SW 1271 (cell line): ENCODE measurements around the gene LGI2.
"Not testable (repeated sequence)": the region's sequence is repeated elsewhere in the genome, so short reads cannot be mapped to it uniquely, and the experiment has no call there.

ENCODE experiments used
- DNase-seq, 2 experiments: peaks; one replicate each; lab custom pipeline; 2025; lab: John Stamatoyannopoulos, UW

The LGI2 gene

DNA sequence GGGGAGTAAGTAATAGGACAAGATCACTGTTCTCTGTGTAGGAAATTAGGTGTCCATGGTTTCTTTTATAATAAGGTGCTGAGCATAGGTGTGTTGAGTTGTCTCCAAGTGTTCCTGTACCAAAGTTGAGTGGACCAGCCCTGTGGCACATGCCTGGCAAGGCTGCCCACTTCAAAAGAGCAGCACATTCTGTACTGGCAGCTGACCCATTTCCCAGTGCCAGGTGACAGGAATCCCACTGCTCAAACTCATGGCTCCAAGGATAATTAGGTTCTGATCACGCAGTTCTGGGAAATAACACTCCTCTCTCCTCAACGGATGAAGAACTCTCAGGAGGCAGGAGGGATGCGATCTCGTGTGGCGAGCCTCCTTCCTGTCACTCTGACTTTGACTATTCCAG lies 12.8 kb upstream of the LGI2 start:
- DNase-seq = no peak

DNA sequence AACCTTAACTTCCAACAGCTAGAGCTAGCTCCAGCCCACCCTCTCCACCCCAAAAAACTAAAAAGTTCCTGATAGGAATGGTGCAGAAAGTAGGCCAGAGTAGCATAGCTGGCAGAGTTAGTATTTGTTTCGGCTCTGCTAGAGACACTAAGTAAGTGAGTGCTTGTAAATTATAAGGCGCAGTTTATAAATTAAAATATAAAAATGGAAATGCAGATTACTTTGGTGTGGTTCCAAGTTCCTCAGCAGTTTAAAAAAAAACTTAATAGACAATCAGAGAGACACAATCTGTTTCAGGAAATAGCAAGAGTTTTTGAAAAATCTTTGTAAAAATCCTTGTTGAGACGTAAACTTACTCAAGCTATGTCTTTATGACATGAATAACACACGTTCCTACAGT lies 2.8 kb upstream of the LGI2 start:
- DNase-seq = no peak

DNA sequence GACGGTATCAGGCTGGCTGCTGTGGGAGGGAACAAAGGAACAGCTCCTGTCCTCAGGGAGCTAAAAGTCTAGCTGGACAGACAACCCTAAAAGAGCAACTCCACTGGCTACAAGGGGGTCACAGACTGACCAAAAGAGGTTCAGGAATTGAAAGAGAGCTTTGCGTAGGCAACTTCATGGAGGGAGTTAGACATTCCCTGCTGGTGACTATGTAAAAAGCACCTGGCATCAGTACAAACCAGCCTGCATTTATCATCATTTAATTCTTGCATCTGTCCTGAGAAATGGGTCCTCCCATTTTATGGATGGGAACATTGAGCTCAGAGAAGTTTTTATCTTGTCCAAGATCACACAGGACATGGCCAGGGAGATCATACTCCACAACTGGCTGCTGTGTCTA lies 1.4 kb upstream of the LGI2 start:
- DNase-seq = no peak

DNA sequence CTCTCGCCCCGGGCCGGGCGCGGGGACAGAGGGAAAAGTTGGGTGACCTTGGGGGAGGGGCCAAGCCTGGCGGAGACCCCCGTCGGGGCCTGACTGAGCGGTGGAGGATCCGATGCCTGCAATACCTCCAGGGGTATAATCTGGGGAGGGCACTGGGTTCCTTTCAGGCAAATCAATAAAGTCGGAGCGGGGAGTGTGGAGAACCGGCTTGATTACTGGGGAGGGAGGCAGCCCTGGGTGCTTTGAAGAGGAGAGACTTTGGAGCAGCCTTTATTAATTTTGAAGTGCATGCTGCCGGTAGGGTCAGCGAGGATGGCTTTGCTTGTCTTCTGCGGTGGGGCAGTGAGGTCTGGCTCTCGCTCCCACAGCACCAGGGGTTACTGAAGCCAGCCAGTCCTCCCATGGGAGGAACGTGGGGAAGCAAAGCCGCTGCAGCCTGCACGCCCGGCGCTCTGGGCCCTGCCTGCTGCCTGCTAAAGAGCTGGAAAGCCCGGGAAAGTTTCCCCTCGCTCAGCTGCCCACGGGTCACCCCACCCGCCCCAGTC lies 403 bp upstream of the LGI2 start:
- no peak for DNase-seq

DNA sequence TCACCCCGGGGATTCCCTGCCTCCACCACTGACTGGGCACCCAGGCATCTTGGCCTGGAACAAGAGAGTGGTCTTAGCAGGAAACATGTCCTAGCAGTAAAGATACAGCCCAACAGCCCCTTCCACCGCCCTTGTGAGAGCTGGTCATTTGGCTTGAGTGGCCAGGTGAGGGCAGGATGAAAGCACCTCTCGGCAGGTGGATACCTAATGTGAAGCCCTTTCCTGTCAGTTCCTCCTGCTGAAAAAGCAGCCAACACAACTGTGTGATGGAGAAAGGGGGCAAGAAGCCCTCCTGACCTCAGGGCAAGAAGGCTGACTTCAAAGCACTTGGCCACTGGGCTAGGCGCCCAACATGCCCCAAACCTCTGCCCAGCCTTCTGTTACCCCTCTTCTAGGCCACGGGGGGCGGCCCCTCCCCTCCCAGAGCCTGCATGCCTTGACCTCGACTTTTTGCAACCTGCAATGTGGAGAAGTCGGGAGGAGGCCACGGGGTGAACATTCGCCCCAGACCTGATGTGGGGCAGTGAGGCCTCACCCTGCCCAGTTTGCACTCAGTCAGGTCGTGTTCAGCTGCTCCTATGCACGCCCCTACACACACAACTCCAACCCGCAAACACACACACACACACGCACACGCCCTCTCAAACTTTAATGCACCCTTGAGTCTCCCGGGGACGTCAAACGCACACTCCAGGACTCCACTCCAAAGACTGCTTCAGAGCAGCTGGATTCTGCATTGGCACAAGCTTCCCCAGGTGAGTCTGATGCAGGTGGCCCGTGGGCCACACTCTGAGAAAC lies 1.1 kb downstream of the LGI2 start:
- no peak for DNase-seq

DNA sequence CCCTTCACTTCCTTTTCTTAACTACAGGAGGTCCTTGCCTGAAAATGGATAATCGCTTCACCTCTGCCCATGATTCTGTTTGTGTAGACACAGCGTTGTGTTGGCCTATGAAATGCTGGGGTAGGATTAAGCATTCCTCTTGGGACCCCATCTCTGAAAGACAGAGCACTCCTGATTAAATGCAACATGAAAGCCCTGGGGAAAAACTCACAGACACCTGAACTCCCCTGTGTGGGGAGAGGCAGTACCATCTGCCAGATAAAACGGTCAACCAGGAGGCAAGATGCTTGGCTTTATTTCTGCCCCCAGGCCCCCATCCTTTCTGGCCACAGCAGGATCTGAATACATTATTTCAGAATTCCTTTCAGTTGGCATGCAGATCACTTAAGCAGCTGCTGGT lies 1.9 kb downstream of the LGI2 start:
- DNase-seq = no peak

DNA sequence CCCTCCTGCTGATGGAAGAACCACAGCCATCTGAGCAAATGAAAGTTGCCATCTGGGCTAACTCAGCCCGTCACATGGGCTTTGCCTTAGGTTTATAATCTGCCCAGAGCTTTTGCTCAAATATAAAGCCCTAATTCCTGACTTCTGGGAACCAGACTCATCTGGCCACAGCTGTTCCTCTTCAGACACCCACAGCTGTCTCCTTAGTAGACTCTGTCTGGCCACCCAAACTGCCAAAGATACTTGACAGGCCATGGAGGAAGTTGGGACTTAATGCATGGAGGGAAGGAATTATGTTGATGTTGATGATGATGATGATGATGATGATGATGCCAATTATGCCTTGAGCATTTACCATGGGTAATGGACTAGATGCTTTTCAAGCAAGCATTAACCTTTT lies 8.0 kb downstream of the LGI2 start:
- no peak for DNase-seq

DNA sequence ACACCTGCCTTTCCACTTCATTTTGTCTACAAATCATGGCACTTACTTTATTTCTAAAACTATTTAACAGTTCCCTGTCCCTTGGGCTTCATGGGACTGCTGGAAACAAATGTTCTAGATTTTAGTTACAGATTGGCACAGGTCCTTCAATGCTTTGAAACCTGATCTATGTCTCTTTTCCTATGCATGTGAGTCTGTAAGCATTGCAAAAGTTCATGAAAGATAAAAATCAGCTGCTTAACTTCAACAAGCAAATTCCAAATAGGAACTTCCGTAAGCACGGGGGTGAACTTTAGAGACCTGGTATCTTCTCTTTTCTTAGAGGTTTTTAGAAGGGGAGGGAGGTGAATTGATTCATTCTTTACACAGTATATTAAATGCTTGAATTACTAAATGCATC lies 9.5 kb downstream of the LGI2 start:
- DNase-seq = no peak

DNA sequence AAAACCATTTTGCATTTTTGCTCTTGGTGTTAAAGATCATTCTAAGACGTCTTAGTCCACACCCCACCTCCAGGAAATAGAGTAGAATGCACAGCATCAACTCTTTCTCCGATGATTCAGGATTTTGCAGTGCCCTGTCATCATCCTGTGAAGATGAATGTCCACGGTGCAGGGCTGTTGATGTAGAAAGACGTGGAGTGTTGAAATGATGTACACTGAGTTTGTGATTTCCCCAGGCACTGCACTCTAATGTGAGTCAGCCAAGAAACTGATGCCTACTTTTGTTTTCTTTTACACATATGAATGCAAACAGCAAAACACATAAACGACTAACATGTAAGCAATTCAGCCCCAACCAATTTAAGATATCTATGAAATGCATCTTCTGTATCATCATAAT lies 10.5 kb downstream of the LGI2 start:
- DNase-seq = no peak

DNA sequence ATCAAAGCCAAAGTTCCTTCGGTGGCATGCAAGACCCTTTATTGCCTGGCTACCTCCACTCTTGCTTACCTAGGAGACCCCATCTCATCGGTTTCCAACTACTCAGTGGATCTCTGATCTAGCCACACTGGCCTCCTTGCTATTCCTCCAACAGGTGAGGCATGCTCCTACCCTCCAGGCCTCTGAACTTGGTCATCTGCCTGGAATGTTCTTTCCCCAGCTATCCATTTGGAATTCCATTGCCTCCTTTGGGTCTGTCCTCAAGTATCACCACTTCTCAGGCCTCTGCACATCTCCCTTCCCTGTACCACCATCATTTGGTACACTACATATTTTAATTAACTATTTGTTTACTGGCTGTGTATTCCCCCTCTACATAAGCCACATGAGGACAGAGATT lies 11.2 kb downstream of the LGI2 start:
- DNase-seq = no peak

DNA sequence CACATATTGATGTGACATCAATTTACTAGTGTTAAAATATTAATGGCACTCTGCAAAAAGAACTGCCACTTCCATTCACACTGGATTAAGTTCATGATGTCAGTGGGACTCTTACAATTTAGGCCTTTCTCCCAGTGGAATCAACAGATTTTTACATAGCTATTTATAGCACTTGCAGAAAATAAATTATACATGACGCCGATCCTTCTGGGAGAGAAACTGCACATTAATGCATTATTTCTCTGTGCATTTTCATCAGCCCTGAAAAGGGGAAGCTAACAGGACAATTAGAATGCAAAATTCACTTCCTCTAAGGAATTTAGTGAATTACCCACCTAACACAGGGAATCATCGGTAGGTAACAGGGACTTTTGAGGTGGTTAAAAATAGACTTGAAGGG lies 15.7 kb downstream of the LGI2 start:
- no peak for DNase-seq

DNA sequence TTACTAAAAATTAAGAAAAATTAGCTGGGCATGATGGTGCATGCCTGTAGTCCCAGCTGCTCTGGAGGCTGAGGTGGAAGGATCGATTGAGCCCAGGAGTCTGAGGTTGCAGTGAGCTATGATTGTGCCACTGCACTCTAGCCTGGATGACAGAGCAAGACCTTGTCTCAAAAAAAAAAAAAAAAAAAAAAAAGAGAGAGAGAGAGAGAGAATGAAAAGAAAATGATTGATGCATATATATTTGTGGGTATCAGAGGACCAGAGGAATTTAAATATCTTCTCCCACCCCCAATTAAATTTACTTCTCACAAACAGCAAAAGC lies 16.1 kb downstream of the LGI2 start:
- DNase-seq = not testable (repeated sequence)

DNA sequence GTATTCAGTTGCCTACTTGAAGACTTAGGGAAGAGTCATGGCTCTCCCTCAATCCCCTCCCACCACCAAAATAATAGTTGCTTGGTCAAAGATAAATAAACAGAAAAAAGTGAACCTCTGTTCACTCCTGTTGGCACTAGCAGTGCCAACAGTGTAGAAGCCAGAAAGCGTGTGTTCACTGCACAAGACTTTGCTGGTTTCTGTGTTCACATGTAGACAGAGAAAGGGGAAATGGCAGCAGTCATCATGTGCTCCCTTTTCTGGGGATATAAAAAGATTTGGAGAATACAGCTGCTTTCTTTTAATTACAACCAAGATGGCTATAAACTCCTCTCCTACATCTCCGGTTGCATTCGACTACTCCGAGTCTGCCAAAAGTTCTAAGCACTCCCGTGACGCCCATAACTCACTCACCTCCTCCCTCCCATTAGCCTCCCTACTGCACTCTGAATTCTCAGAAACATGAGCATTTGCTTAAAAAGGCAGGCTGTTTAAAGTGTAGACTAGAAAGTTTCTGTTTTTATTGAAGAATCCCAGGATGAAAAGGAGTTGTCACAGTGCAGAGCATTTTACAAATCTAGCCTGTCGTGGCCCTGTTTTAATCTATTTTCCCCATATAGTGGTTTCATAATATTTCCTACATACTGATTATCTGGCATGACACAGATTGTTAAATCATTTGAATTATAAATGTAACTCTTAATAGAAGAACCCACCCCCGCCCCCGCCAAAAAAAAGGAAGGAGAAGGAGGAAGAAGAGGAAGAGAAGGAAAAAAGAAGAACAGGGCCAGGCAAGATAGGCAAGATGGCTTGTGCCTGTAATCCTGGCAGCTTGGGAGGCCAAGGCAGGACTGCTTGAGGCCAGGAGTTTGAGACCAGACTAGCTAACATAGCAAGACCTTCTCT lies 16.7 kb downstream of the LGI2 start:
- no peak for DNase-seq

DNA sequence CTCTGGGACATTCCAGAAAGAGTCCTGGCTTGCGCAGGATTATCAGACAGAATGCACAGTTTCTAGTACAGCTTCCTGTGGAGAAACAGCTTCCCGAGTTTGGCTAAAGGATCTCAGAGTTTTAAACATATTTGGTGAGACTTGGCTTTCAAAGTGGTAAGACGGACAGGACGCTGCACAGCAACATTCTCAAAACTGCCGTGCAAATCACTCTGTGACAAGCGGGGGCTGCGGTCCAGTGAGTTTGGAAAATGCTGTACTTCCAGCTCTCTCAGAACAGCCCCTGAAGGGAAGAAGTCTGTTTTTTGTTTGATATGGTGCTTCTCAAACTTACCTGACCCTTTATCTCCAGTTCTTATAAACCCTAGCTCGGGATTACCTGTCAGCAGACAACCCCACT lies 18.1 kb downstream of the LGI2 start:
- DNase-seq = no peak

DNA sequence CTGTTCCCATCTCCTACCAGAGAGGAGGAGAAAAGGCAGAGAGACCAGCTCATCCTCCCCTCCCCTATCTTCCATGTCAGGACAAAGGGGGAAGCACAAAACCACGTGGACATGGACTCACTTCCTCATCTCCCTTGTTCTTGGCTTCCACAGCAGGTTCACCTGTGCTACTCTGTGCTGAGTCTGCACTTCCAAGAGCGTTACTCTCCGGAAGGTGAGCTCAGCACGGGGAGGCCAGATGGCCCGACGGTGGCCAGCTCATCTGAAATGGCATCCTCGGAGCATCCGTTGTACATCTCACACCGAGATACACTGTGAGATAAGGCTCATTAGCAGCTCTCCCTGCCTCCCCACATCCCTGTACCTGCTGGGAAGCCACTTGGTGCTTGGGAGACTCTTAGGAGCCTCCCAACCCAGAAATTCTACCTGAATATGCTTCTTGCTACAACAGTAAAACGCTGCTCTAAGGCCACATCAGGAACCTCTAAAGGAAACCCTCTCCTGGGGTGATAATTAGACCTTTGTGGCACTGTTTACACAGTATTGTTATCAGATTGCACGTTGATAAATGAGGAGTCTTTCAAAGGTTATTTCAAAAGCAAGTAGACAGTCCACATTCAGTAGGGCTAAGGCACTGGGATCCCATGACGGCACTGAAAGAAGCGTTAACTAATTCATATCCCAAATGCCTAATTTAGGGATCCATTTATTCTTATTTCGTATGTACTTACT lies 19.4 kb downstream of the LGI2 start:
- no peak for DNase-seq

DNA sequence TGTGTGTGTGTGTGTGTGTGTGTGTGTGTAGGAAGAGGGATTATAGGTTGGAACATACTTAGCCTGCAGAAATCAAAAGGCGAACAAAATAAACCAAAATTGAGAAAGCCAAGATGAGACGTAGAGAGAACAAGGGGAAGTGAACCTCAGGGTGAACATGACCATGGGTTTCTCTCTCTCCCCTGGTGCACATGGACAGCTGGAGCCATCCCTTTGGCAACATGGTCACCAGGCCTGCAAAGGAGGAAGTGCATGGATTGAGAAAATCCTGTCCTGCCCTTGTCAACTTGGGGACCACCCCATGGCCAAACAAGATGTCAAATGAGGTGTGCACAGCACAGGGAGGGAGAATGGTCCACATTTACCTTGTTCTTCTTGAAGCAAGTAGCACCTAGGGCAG lies 23.1 kb downstream of the LGI2 start:
- DNase-seq = no peak

DNA sequence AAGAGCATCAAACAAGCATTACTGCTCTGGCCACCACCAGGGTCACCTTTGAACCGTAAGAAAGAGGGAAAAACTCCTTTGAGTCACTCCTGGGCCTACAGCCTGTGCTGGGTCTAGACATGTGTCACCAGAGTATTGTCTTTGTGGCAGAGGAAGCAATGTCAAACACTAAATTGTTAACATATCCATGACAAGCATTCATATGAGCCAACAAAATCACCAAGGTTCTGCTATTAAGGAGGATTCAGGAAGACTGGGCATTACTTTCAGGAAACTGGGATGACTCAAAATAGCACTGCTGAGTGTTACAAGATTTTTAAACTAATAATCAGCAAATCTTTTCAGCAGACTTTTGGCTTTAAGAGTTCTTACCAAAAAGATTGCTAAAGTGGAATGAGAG lies 28.1 kb downstream of the LGI2 start:
- DNase-seq = no peak

DNA sequence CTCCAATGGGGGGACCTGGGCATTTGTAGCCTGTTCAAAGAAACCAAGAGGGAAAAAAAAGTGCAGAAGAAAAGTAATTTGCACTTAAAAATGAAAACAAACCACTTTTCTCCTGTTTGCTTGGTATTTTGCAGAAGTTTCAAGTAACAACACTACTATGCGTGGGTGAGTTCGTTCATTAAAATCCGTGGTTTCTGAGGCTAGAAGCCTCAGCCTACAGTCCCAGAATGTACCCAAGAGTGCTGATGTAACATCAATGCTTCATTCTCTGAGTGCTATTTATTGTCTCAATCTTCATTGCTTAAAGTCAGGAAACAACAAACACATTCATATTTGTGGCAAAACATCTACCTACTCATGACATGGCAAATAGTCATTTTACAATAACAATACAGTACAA lies 29.2 kb downstream of the LGI2 start:
- no peak for DNase-seq

DNA sequence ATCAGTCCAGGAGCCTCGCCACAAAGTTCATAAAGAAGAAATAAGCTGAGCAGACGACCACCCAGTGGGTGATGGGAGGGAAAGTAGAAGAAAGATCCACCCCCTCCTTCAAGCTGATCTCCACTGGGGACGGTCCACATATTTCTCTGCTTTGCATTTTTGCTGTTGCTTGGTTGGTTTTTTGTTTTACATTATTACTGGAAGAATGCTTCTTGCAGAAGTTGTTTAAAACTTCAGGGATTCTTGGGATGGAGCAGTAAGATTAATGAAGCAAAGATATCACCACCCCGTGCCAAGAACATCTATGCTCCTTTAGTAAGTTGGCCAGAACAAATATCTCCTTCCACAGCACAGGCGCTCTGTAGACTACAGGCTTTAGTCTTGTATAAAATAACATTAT lies 30.1 kb downstream of the LGI2 start:
- no peak for DNase-seq

DNA sequence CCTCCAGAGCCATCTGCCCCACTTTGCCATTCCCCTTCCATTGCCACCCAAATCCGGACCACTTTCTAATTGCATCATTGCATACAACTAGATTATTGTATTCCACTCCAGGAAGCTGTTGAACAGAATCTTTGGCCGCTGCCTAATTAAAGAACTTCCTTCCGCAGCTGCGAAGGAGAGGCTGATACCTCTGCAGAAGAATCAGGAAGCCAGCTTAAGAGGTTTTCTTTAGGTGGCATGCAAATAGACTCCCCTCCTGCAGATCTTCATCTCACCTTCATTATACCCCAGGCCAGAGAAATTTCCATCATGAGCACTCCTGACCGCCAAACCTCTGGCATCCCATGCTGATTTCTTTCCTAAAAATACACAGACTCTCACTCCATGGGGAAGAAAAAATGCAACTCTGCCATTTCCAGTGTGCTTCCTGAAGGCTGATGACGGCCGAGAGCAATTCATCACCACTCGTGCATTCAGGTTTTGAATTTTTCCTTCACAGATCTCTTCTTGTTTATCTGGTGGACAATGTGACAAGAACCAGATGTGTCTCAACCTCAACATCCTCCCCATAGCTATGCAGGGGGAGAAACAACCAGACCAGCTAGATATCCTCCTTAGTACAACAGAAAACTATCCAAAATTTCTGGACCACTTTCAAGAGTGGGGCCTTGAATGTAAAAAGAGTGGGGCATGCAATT lies 31.2 kb downstream of the LGI2 start:
- no peak for DNase-seq

DNA sequence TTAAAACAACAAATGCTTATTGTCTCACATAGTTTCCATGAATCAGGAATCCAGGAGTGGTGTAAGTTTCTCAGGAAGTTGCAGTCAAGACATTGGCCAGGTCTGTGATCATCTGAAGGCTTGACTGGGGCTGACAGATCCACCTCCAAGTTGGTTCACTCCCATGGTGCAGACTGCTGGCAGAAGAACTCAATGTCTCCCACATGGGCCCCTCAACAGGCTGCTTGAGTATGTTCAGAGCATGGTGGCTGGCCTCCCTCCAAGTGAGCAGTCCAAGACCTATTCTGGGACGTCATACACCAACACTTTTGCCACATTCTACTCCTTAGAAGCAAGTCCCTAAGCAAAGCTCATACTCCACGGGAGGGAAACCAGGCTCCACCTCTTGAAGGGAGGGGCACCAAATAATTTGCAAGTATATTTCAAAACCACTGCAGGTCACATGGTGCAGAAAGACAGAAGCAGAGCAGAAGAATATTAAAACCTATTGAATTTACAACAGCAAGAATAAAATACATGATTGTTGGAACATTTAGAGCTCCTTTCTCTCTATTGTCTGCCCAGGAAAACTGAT lies 35.3 kb downstream of the LGI2 start:
- no peak for DNase-seq
